ENCODE data around the gene PLXDC2. TPM values are rescaled to one million over a fixed set of nuclear protein-coding genes. Genes with fewer than 3 reads are reported as not detected.

Gene PLXDC2
- total and polyA plus RNA-seq, 2 donors (not counting 1 experiment from before 2014, with no cell fraction given): 0.07 TPM

- H3K4me2 ChIP-seq (replicated peaks; ENCODE audit: low read depth, low read length, poor library complexity, severe bottlenecking): no peak overlapping the region
- H3K79me2 ChIP-seq (ENCODE audit: control insufficient read depth, insufficient read depth, low read length): no peaks in the 10 kb centered on the region
- H3K27ac Mint-ChIP-seq: no peak overlapping the region
- no peak overlapping the region for H3K9ac ChIP-seq (ENCODE audit: low read length)
- H3K4me3 ChIP-seq (ENCODE audit: control extremely low read depth in 1 of 5, extremely low read depth in 1 of 5, insufficient read depth in 1 of 5, low read depth in 2 of 5, low read length in 4 of 5): no peak overlapping the region
- no peak overlapping the region for H2AFZ ChIP-seq (ENCODE audit: insufficient read depth, low read depth, low read length, poor library complexity, severe bottlenecking)
- POLR2A ChIA-PET: no interaction called here
- no peak for TF ChIP-seq CTCF (IDR thresholded peaks at IDR 0.05)
- TF ChIP-seq EZH2 (IDR thresholded peaks at IDR 0.05; ENCODE audit: borderline replicate concordance, insufficient read depth, low read depth, low read length, poor library complexity, severe bottlenecking): no peak
- H3K27ac ChIP-seq (ENCODE audit: low read length in 2 of 2): no peak overlapping the region
- peaks cover 0 to 3% (median 0%) of the 10 kb centered on the region in 3 donors for H3K9me3 ChIP-seq (ENCODE audit: control extremely low read depth in 1 of 3, control insufficient read depth in 2 of 3, insufficient read depth in 1 of 3, low read length in 2 of 3)
- intact Hi-C loops (cut with micrococcal nuclease): no loop called here
- no peaks in the 10 kb centered on the region for H3K36me3 ChIP-seq (replicated peaks in 1 of 2; ENCODE audit: control extremely low read depth in 1 of 2, control insufficient read depth in 1 of 2, extremely low read depth in 1 of 2, insufficient read depth in 2 of 2, low read length in 1 of 2)
- peaks cover 9% of the 10 kb centered on the region for H3K9me3 Mint-ChIP-seq (ENCODE audit: insufficient read depth)
- no peaks in the 10 kb centered on the region for H3K27me3 ChIP-seq (replicated peaks in 1 of 4; ENCODE audit: control extremely low read depth in 1 of 4, control insufficient read depth in 3 of 4, insufficient read depth in 4 of 4, low read length in 3 of 4)
- H3K4me1 Mint-ChIP-seq: no peaks in the 10 kb centered on the region
- H4K20me1 ChIP-seq (ENCODE audit: control insufficient read depth, insufficient read depth, low read length, poor library complexity, severe bottlenecking): no peaks in the 10 kb centered on the region
- no peak overlapping the region for H3K4me3 Mint-ChIP-seq
- no peak for DNase-seq
- no peaks in the 10 kb centered on the region for H3K4me1 ChIP-seq (ENCODE audit: control insufficient read depth in 2 of 2, insufficient read depth in 2 of 2, low read length in 2 of 2)
- no peaks in the 10 kb centered on the region for H3K27me3 Mint-ChIP-seq
- ATAC-seq (ENCODE audit: low read depth): no peak
- CTCF ChIA-PET: no interaction called here
- WGBS (ENCODE audit: insufficient coverage): 88% methylated on average over 3 of the region's 5 CpGs
Measured at GRCh38 chr10:20091698-20092097, 275.5 kb downstream of the PLXDC2 start.

GRCh38 chr10:20093600-20093999 is 277.4 kb downstream of the PLXDC2 start:
- intact Hi-C loops (cut with micrococcal nuclease): no loop called here
- no peak overlapping the region for H3K27ac ChIP-seq (ENCODE audit: low read length in 2 of 2)
- Mint-ChIP-seq H3K27me3 (no peaks in the 10 kb centered on the region), H3K4me1 (no peaks in the 10 kb centered on the region), H3K4me3 (no peak overlapping the region), H3K9me3 (ENCODE audit: insufficient read depth) (peaks cover 9% of the 10 kb centered on the region), H3K27ac (no peak overlapping the region)
- H3K4me2 ChIP-seq (replicated peaks; ENCODE audit: low read depth, low read length, poor library complexity, severe bottlenecking): no peak overlapping the region
- POLR2A ChIA-PET: no interaction called here
- no peaks in the 10 kb centered on the region for H3K27me3 ChIP-seq (replicated peaks in 1 of 4; ENCODE audit: control extremely low read depth in 1 of 4, control insufficient read depth in 3 of 4, insufficient read depth in 4 of 4, low read length in 3 of 4)
- no peak overlapping the region for H3K4me3 ChIP-seq (ENCODE audit: control extremely low read depth in 1 of 5, extremely low read depth in 1 of 5, insufficient read depth in 1 of 5, low read depth in 2 of 5, low read length in 4 of 5)
- DNase-seq (no peak), ATAC-seq (ENCODE audit: low read depth) (no peak)
- H3K4me1 ChIP-seq (ENCODE audit: control insufficient read depth in 2 of 2, insufficient read depth in 2 of 2, low read length in 2 of 2): no peaks in the 10 kb centered on the region
- CTCF ChIA-PET: no interaction called here
- no peaks in the 10 kb centered on the region for H3K79me2 ChIP-seq (ENCODE audit: control insufficient read depth, insufficient read depth, low read length)
- no peak overlapping the region for H2AFZ ChIP-seq (ENCODE audit: insufficient read depth, low read depth, low read length, poor library complexity, severe bottlenecking)
- H4K20me1 ChIP-seq (ENCODE audit: control insufficient read depth, insufficient read depth, low read length, poor library complexity, severe bottlenecking): no peaks in the 10 kb centered on the region
- no CpG with 5 or more reads among the region's 5 CpGs for WGBS (ENCODE audit: insufficient coverage)
- no peaks in the 10 kb centered on the region for H3K36me3 ChIP-seq (replicated peaks in 1 of 2; ENCODE audit: control extremely low read depth in 1 of 2, control insufficient read depth in 1 of 2, extremely low read depth in 1 of 2, insufficient read depth in 2 of 2, low read length in 1 of 2)
- no peak overlapping the region for H3K9ac ChIP-seq (ENCODE audit: low read length)
- TF ChIP-seq EZH2 (IDR thresholded peaks at IDR 0.05; ENCODE audit: borderline replicate concordance, insufficient read depth, low read depth, low read length, poor library complexity, severe bottlenecking): no peak
- no peak for TF ChIP-seq CTCF (IDR thresholded peaks at IDR 0.05)
- peaks cover 0 to 3% (median 0%) of the 10 kb centered on the region in 3 donors for H3K9me3 ChIP-seq (ENCODE audit: control extremely low read depth in 1 of 3, control insufficient read depth in 2 of 3, insufficient read depth in 1 of 3, low read length in 2 of 3)

Data from B cell (primary cell).